ENCODE measurements around the gene APAF1. TPM values are rescaled to one million over a fixed set of nuclear protein-coding genes. Genes with fewer than 3 reads are reported as not detected.
"Not testable (repeated sequence)": the region's sequence is repeated elsewhere in the genome, so short reads cannot be mapped to it uniquely, and the experiment has no call there.

Gene APAF1, protein sequence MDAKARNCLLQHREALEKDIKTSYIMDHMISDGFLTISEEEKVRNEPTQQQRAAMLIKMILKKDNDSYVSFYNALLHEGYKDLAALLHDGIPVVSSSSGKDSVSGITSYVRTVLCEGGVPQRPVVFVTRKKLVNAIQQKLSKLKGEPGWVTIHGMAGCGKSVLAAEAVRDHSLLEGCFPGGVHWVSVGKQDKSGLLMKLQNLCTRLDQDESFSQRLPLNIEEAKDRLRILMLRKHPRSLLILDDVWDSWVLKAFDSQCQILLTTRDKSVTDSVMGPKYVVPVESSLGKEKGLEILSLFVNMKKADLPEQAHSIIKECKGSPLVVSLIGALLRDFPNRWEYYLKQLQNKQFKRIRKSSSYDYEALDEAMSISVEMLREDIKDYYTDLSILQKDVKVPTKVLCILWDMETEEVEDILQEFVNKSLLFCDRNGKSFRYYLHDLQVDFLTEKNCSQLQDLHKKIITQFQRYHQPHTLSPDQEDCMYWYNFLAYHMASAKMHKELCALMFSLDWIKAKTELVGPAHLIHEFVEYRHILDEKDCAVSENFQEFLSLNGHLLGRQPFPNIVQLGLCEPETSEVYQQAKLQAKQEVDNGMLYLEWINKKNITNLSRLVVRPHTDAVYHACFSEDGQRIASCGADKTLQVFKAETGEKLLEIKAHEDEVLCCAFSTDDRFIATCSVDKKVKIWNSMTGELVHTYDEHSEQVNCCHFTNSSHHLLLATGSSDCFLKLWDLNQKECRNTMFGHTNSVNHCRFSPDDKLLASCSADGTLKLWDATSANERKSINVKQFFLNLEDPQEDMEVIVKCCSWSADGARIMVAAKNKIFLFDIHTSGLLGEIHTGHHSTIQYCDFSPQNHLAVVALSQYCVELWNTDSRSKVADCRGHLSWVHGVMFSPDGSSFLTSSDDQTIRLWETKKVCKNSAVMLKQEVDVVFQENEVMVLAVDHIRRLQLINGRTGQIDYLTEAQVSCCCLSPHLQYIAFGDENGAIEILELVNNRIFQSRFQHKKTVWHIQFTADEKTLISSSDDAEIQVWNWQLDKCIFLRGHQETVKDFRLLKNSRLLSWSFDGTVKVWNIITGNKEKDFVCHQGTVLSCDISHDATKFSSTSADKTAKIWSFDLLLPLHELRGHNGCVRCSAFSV (N-terminal part only)
- polyA plus RNA-seq (2013, experiment 1 of 4) = 27.7 TPM
- 28.7 TPM for polyA plus RNA-seq (2013, experiment 2 of 4)
- polyA plus RNA-seq (2013, experiment 3 of 4) = 17.2 TPM
- polyA plus RNA-seq (2013, experiment 4 of 4) = 18.5 TPM

DNA sequence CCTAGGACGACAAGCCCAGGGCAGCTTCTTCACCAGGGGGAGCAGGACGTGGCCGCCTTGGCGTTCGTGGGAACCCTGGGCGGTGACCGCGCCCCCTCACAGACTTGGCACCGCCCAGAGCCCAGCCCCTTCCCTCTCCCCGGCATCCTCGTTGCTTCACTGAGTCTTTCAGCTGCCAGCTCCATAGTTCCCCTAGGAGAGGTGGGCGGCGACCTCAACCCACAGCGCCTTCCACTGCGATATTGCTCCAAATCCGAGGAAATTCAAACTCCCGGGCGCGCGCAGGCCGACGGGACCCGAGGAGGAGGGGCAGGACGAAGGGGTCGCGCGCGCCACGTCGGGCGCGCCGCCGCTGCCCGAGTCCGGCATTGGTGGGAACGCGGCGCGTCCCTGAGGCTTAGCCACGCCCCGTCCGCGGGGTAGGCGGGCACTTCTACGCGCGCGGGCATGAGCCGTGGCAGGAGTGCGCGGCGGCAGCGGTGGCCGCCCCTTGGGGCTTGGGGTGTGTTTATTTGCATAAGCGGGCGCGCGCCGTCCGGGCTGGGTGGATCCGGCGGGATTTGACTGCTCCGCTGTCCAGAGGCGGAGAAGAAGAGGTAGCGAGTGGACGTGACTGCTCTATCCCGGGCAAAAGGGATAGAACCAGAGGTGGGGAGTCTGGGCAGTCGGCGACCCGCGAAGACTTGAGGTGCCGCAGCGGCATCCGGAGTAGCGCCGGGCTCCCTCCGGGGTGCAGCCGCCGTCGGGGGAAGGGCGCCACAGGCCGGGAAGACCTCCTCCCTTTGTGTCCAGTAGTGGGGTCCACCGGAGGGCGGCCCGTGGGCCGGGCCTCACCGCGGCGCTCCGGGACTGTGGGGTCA, at the start of gene APAF1, which contains the start of gene IKBIP:
Gene APAF1, plus strand, starts transcription at position 579 of the 860 bp plus-strand sequence. CDS start 3,070 bp downstream, outside the sequence.
Gene IKBIP, minus strand, starts transcription at position 77 of the 860 bp plus-strand sequence. CDS start 87 bp downstream, outside the sequence.
- peak within 1 kb of the TSS; percentile 95 for H3K27ac ChIP-seq (ENCODE audit: insufficient read depth, low read depth, low read length, poor library complexity, severe bottlenecking)

DNA sequence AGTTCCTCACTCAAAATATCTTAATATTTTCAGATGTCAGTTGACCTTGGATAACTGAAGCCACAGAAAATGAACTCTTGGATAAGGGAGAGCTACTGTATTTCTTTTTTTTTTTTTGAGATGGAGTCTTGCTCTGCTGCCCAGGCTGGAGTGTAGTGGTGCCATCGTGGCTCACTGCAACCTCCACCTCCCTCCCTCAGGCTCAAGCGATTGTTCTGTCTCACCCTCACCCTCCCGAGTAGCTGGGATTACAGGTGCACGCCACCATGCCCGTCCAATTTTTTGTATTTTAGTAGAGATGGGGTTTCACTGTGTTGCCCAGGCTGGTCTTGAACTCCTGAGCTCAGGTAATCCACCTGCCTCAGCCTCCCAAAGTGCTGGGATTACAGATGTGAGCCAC, 47.8 kb upstream of the APAF1 start:
- H3K36me3 ChIP-seq (ENCODE audit: control insufficient read depth, insufficient read depth, low read length) = peaks cover 39% of the 10 kb centered on the region
- H3K4me3 ChIP-seq (ENCODE audit: insufficient read depth, low read depth, low read length); H3K9me3 ChIP-seq (ENCODE audit: control insufficient read depth, low read length); H3K4me1 ChIP-seq (ENCODE audit: control insufficient read depth, insufficient read depth, low read length); H3K27me3 ChIP-seq (ENCODE audit: control insufficient read depth, insufficient read depth, low read length, poor library complexity, severe bottlenecking); H3K27ac ChIP-seq (ENCODE audit: insufficient read depth, low read depth, low read length, poor library complexity, severe bottlenecking): not testable (repeated sequence)
- WGBS, 2 experiments = 94 to 95% methylated on average over 5 of the region's 5 CpGs

More for the DNA sequence above, at the start of gene APAF1, which contains the start of gene IKBIP:
- 1% methylated on average over 91 of the region's 91 CpGs for WGBS, 2 experiments
- peaks cover 6% of the 10 kb centered on the region for H3K4me1 ChIP-seq (ENCODE audit: control insufficient read depth, insufficient read depth, low read length)
- H3K9me3 ChIP-seq (ENCODE audit: control insufficient read depth, low read length) = no peaks in the 10 kb centered on the region
- H3K4me3 ChIP-seq (ENCODE audit: insufficient read depth, low read depth, low read length) = peak within 1 kb of the TSS; percentile 98
- H3K27me3 ChIP-seq (ENCODE audit: control insufficient read depth, insufficient read depth, low read length, poor library complexity, severe bottlenecking) = peaks cover 3% of the 10 kb centered on the region
- peaks cover 12% of the 10 kb centered on the region for H3K36me3 ChIP-seq (ENCODE audit: control insufficient read depth, insufficient read depth, low read length)

DNA sequence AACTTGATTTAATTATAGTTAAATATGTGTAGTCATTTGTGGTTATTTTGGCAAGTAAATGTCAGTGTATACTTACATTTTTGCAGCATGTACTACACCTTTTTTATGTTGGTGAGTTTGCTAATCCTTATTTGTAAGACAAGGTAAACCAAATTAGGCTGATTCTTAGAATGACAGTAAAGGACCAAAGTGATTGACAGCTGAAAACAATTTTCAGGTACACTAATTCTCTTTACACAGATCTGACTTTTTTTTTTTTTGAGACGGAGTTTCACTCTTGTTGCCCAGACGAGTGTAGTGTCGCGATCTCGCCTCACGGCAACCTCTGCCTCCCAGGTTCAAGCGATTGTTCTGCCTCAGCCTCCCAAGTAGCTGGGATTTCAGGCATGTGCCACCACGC, 43.2 kb upstream of the APAF1 start:
- no peak overlapping the region for H3K27ac ChIP-seq (ENCODE audit: insufficient read depth, low read depth, low read length, poor library complexity, severe bottlenecking)

DNA sequence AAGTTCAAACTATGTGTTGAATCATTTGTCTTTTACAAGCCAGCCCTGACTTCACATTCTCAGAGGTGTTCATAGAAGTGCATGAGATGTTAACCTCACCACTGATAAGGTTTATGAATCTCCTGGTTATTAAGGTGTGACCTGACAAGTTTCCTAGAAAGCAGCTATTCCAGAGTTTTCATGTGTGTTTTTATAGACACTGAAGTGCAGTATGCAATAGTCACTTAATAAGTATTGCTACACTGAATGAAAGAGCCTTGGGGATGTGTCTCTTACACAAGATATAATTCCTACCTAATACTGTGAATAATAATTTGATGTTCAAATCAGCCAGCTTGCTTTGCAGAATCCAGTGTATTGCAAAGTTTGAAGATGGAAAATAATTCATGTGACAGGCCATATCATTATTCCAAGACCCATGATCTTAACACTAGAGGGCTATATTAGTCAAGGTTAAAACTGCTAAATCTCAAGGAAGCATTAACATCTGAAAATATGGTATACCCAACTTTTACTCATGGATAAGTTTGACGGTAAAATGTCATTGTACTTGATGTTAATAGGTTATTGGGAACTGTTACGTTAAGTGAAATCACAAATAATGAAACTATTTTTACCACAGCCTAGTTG, 38.6 kb upstream of the APAF1 start:
- Histone ChIP-seq H3K27ac (ENCODE audit: insufficient read depth, low read depth, low read length, poor library complexity, severe bottlenecking) (no peak overlapping the region), H3K9me3 (ENCODE audit: control insufficient read depth, low read length) (no peaks in the 10 kb centered on the region), H3K27me3 (ENCODE audit: control insufficient read depth, insufficient read depth, low read length, poor library complexity, severe bottlenecking) (no peaks in the 10 kb centered on the region), H3K4me3 (ENCODE audit: insufficient read depth, low read depth, low read length) (no peak overlapping the region), H3K4me1 (ENCODE audit: control insufficient read depth, insufficient read depth, low read length) (no peaks in the 10 kb centered on the region), H3K36me3 (ENCODE audit: control insufficient read depth, insufficient read depth, low read length) (peaks cover 13% of the 10 kb centered on the region)
- WGBS, 2 experiments = no CpG with 5 or more reads among the region's 2 CpGs

More for the DNA sequence above, 43.2 kb upstream of the APAF1 start:
- Histone ChIP-seq H3K36me3 (ENCODE audit: control insufficient read depth, insufficient read depth, low read length) (peaks cover 45% of the 10 kb centered on the region), H3K9me3 (ENCODE audit: control insufficient read depth, low read length) (no peaks in the 10 kb centered on the region), H3K4me1 (ENCODE audit: control insufficient read depth, insufficient read depth, low read length) (no peaks in the 10 kb centered on the region), H3K4me3 (ENCODE audit: insufficient read depth, low read depth, low read length) (no peak overlapping the region), H3K27me3 (ENCODE audit: control insufficient read depth, insufficient read depth, low read length, poor library complexity, severe bottlenecking) (no peaks in the 10 kb centered on the region)
- 92 to 93% methylated on average over 8 of the region's 8 CpGs for WGBS, 2 experiments

DNA sequence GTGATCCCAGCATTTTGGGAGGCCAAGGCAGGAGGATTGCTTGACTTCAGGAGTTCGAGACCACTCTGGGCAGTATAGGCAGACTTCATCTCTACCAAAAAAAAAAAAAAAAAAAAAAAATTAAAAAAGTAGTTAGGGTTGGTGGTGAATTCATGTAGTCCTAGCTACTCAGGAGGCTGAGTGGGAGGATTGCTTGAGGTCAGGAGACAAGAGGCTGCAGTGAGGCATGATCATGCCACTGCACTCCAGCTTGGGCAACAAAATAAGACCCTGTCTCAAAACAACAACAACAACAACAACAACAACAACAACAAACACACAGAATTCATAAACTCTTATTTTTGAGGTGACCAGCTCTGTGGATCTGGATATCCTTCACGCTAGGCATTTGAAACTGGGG, 34.5 kb upstream of the APAF1 start:
- 100% methylated on average over 1 to 2 of the region's 2 CpGs for WGBS, 2 experiments
- H3K4me3 ChIP-seq (ENCODE audit: insufficient read depth, low read depth, low read length) = no peak overlapping the region
- no peaks in the 10 kb centered on the region for H3K9me3 ChIP-seq (ENCODE audit: control insufficient read depth, low read length)
- no peaks in the 10 kb centered on the region for H3K4me1 ChIP-seq (ENCODE audit: control insufficient read depth, insufficient read depth, low read length)
- no peaks in the 10 kb centered on the region for H3K27me3 ChIP-seq (ENCODE audit: control insufficient read depth, insufficient read depth, low read length, poor library complexity, severe bottlenecking)
- no peak overlapping the region for H3K27ac ChIP-seq (ENCODE audit: insufficient read depth, low read depth, low read length, poor library complexity, severe bottlenecking)
- no peaks in the 10 kb centered on the region for H3K36me3 ChIP-seq (ENCODE audit: control insufficient read depth, insufficient read depth, low read length)

DNA sequence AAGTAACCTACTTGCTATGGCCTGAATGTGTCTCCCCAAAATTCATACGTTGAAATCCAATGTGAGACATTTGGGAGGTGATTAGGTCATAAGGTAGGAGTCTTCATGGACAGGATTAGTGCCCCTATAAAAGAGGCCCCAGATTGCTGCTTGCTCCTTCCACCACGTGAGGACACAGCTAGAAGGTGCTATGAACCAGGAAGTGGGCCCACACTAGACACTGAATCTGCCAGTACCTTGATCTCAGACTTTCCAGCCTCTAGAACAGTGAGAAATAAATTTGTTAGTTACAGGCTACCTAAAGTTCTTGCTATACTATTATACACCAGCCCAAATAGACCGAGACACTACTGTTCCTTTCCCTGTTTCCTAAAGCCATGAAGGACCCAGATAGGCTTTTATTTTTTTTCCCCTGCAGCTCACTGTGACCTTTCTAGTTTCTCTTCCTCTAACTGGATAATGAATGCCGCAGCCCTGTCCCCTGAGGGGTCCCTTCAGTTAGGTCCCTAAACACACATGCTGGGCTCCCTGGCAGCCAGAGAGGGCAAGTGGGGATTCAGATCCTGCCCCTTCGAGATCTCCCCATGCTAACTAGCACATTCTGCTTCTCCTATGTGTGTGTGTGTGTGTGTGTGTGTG, 32.3 kb upstream of the APAF1 start:
- 78 to 85% methylated on average over 5 of the region's 5 CpGs for WGBS, 2 experiments
- Histone ChIP-seq H3K27ac (ENCODE audit: insufficient read depth, low read depth, low read length, poor library complexity, severe bottlenecking) (no peak overlapping the region), H3K4me3 (ENCODE audit: insufficient read depth, low read depth, low read length) (no peak overlapping the region), H3K4me1 (ENCODE audit: control insufficient read depth, insufficient read depth, low read length) (no peaks in the 10 kb centered on the region), H3K9me3 (ENCODE audit: control insufficient read depth, low read length) (no peaks in the 10 kb centered on the region), H3K27me3 (ENCODE audit: control insufficient read depth, insufficient read depth, low read length, poor library complexity, severe bottlenecking) (no peaks in the 10 kb centered on the region), H3K36me3 (ENCODE audit: control insufficient read depth, insufficient read depth, low read length) (no peaks in the 10 kb centered on the region)

DNA sequence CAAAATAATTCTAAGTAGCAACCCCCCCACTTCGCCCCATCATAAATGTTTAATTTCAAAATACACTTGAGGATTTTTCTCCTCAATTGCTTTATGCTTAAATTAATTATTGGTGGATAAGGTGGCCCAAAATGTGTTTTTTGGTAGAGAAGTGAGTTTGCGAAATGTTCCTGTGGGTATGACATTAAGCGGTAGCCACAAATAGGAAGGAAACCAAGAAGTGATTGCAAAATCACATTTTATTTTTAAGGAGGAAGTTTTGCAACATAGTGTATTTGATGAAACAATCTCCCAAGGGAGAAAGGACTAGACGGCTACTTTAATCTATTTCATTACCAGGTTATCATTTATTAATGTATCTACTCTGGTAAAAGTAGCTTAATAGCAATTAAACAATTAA, 26.1 kb upstream of the APAF1 start:
- Histone ChIP-seq H3K4me1 (ENCODE audit: control insufficient read depth, insufficient read depth, low read length) (no peaks in the 10 kb centered on the region), H3K36me3 (ENCODE audit: control insufficient read depth, insufficient read depth, low read length) (no peaks in the 10 kb centered on the region), H3K4me3 (ENCODE audit: insufficient read depth, low read depth, low read length) (no peak overlapping the region), H3K27me3 (ENCODE audit: control insufficient read depth, insufficient read depth, low read length, poor library complexity, severe bottlenecking) (no peaks in the 10 kb centered on the region), H3K9me3 (ENCODE audit: control insufficient read depth, low read length) (no peaks in the 10 kb centered on the region), H3K27ac (ENCODE audit: insufficient read depth, low read depth, low read length, poor library complexity, severe bottlenecking) (no peak overlapping the region)
- 97% methylated on average over 2 to 3 of the region's 4 CpGs for WGBS, 2 experiments

DNA sequence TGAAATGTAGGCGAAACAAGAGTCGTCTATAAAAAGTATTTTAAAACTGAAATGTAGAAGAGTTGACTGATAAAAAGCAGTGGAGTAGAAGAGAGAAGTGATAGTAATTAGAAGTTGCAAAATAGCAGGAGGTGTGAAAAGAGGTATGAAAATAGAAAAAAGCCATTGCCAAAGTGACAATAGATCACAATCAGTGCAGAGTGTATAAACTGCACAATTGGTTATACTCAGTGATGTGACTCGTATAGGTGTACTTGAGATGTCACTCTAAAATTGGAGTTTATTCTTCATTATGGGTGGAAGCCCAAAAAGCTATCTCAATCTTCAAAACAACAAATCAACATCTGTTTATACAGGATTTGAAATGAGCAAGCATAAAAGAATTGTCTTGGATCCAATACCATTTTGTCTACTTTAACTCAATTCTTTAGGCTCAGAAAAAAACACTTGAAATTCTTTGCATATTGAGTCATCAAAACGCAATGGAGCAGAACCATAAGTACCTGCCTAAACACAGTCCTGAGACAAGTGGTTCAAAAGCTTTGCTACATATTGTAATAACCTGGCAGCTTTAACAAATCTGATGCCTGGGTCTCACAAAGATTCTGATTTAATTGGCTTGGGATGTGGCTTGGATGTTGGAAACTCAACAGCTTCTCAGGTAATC, 9.3 kb upstream of the APAF1 start:
- H3K27ac ChIP-seq (ENCODE audit: insufficient read depth, low read depth, low read length, poor library complexity, severe bottlenecking) = no peak overlapping the region
- H3K4me3 ChIP-seq (ENCODE audit: insufficient read depth, low read depth, low read length) = no peak overlapping the region
- H3K9me3 ChIP-seq (ENCODE audit: control insufficient read depth, low read length) = no peaks in the 10 kb centered on the region
- H3K36me3 ChIP-seq (ENCODE audit: control insufficient read depth, insufficient read depth, low read length) = no peaks in the 10 kb centered on the region
- no peaks in the 10 kb centered on the region for H3K4me1 ChIP-seq (ENCODE audit: control insufficient read depth, insufficient read depth, low read length)
- no peaks in the 10 kb centered on the region for H3K27me3 ChIP-seq (ENCODE audit: control insufficient read depth, insufficient read depth, low read length, poor library complexity, severe bottlenecking)
- WGBS, 2 experiments = 94 to 95% methylated on average over 4 of the region's 4 CpGs

Measured in ectodermal cell (in vitro differentiated cells).